ENCODE results near the gene ZYX.

Gene ZYX

DNA sequence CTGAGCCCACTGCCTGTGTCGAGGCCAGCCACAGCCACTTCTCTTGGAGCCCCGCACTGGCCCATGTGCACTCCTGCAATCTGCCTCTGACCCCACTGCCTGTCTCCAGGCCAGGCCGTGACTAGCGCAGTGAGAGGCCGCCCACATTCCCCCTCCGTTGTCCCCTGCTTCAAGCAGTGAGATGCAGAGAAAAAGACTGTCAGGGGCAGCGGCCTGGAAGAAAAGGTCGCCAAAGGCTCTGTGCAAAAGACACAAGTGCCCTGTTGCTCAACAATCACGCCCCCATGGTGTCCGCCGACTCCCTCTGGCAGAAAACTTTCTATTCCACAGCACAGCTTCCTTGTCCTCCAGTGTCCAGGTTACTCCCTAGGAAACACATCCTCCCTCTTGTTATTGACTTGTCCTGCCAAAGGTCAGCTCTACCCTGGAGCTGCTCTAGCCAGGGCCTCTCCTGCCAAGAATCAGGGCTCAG, 28.6 kb upstream of the ZYX start:
- H3K36me3 ChIP-seq (ENCODE audit: control insufficient read depth in 1 of 2, insufficient read depth in 2 of 2, low read length in 2 of 2) = no peaks in the 10 kb centered on the region
- H3K9ac ChIP-seq (ENCODE audit: low read depth in 1 of 2, low read length in 2 of 2) = no peak overlapping the region
- no peak overlapping the region for H3K27ac ChIP-seq (ENCODE audit: low read depth, low read length)
- no peaks in the 10 kb centered on the region for H3K9me3 ChIP-seq (ENCODE audit: control insufficient read depth in 1 of 2, low read length in 2 of 2)
- no peaks in the 10 kb centered on the region for H3K4me1 ChIP-seq (ENCODE audit: control insufficient read depth in 1 of 2, insufficient read depth in 2 of 2, low read length in 2 of 2)
- no peaks in the 10 kb centered on the region for H3K27me3 ChIP-seq (ENCODE audit: control insufficient read depth in 1 of 2, insufficient read depth in 2 of 2, low read length in 2 of 2)
- no peak overlapping the region for H3K4me3 ChIP-seq (ENCODE audit: low read depth in 1 of 2, low read length in 2 of 2)

DNA sequence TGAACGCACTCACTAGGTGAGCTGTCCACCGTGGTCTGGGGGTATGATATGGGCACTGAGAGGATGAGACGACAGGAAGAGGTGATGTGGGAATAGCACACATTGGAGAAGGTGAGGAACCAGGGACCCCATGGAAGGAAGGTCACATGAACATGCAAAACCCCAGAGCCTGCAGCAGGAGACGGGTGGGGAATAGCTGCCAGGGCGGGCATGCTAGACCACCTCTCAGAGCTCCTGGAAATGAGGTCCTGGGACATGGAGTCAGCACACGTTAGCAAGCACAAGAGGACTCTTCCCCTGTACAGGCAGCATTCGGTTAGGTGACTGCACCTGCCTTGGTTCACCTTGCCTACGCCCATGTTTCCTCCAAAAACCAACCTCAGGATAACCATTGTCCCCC, 26.8 kb upstream of the ZYX start:
- Histone ChIP-seq H3K9ac (ENCODE audit: low read depth in 1 of 2, low read length in 2 of 2) (no peak overlapping the region), H3K4me3 (ENCODE audit: low read depth in 1 of 2, low read length in 2 of 2) (no peak overlapping the region), H3K4me1 (ENCODE audit: control insufficient read depth in 1 of 2, insufficient read depth in 2 of 2, low read length in 2 of 2) (no peaks in the 10 kb centered on the region), H3K9me3 (ENCODE audit: control insufficient read depth in 1 of 2, low read length in 2 of 2) (no peaks in the 10 kb centered on the region), H3K27ac (ENCODE audit: low read depth, low read length) (no peak overlapping the region), H3K36me3 (ENCODE audit: control insufficient read depth in 1 of 2, insufficient read depth in 2 of 2, low read length in 2 of 2) (no peaks in the 10 kb centered on the region), H3K27me3 (ENCODE audit: control insufficient read depth in 1 of 2, insufficient read depth in 2 of 2, low read length in 2 of 2) (no peaks in the 10 kb centered on the region)

DNA sequence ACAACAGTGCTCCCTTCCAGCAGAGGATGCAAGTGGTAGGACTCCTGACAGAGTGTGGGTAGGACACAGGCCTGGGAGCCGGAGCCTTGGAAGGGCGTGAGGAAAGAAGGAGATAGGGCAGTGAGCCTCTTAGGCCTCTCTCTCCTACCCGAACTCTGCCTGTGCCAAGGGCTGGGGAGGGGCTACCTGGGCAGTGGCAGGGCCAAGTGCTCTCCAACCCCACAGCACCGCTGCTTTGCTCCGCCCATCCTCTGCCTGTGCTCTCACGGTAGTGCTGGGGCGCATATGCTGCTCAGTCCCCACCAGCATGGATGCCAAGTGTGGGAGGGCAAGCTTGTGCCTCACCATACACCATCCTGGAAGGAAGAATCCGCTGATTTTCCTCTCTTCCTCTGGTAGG, 26.2 kb upstream of the ZYX start:
- Histone ChIP-seq H3K9ac (ENCODE audit: low read depth in 1 of 2, low read length in 2 of 2) (no peak overlapping the region), H3K27me3 (ENCODE audit: control insufficient read depth in 1 of 2, insufficient read depth in 2 of 2, low read length in 2 of 2) (peaks cover 0 to 2% of the 10 kb centered on the region in 2 donors), H3K4me3 (ENCODE audit: low read depth in 1 of 2, low read length in 2 of 2) (no peak overlapping the region), H3K9me3 (ENCODE audit: control insufficient read depth in 1 of 2, low read length in 2 of 2) (no peaks in the 10 kb centered on the region), H3K36me3 (ENCODE audit: control insufficient read depth in 1 of 2, insufficient read depth in 2 of 2, low read length in 2 of 2) (no peaks in the 10 kb centered on the region), H3K4me1 (ENCODE audit: control insufficient read depth in 1 of 2, insufficient read depth in 2 of 2, low read length in 2 of 2) (no peaks in the 10 kb centered on the region), H3K27ac (ENCODE audit: low read depth, low read length) (no peak overlapping the region)

DNA sequence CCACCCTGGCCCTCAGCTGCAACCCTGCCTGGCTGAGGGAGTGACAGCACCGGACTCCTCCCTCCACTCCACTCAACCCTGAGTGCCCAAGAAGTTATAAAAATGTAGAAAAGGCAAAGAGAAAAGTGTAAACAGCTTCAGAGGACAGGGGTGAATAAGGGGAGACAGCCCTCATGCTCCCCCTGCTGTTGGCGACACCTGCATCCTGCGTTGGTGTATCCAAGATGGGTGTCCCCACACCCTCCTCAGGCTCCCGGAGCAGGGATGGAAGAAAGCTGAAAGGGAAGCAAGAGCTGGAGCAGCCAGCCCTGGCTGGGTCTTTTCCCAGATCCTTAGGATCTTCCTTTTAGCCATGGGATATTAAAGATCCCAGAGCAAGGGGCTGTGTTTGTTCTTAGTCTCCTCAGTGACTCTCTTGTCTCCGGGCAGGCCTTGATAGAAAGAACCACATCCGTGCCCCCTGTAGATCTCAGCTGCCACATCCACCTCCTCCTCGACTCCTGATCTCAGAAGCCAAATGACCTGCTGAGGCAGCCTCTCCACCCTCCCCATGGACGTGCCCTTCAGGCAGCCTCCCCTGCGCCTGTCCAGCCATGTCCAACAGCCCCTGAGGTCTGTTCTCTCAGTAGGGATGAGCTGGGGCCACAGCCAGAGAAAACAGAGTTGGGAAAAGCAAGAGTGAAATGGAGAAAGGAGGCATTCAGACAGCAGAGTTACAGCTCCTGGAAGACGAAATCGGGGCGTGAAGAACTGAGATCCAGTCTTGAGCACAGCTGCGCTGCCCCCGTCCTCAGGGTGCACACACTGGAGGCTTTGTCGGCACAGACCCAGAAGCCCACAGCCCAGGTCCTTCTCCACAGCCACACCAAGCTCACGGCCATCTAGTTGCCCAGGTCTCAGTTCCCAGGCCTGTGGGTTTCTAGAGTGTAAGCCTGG, 25.4 kb upstream of the ZYX start:
- no peaks in the 10 kb centered on the region for H3K9me3 ChIP-seq (ENCODE audit: control insufficient read depth in 1 of 2, low read length in 2 of 2)
- H3K4me3 ChIP-seq (ENCODE audit: low read depth in 1 of 2, low read length in 2 of 2) = no peak overlapping the region
- no peak overlapping the region for H3K9ac ChIP-seq (ENCODE audit: low read depth in 1 of 2, low read length in 2 of 2)
- H3K36me3 ChIP-seq (ENCODE audit: control insufficient read depth in 1 of 2, insufficient read depth in 2 of 2, low read length in 2 of 2) = no peaks in the 10 kb centered on the region
- no peaks in the 10 kb centered on the region for H3K4me1 ChIP-seq (ENCODE audit: control insufficient read depth in 1 of 2, insufficient read depth in 2 of 2, low read length in 2 of 2)
- peaks cover 0 to 3% of the 10 kb centered on the region in 2 donors for H3K27me3 ChIP-seq (ENCODE audit: control insufficient read depth in 1 of 2, insufficient read depth in 2 of 2, low read length in 2 of 2)
- H3K27ac ChIP-seq (ENCODE audit: low read depth, low read length) = no peak overlapping the region

GRCh38 chr7:143356414-143357050, 24.6 kb upstream of the ZYX start:
- Histone ChIP-seq H3K36me3 (ENCODE audit: control insufficient read depth in 1 of 2, insufficient read depth in 2 of 2, low read length in 2 of 2) (no peaks in the 10 kb centered on the region), H3K4me1 (ENCODE audit: control insufficient read depth in 1 of 2, insufficient read depth in 2 of 2, low read length in 2 of 2) (no peaks in the 10 kb centered on the region), H3K9ac (ENCODE audit: low read depth in 1 of 2, low read length in 2 of 2) (no peak overlapping the region), H3K4me3 (ENCODE audit: low read depth in 1 of 2, low read length in 2 of 2) (no peak overlapping the region), H3K9me3 (ENCODE audit: control insufficient read depth in 1 of 2, low read length in 2 of 2) (no peaks in the 10 kb centered on the region), H3K27me3 (ENCODE audit: control insufficient read depth in 1 of 2, insufficient read depth in 2 of 2, low read length in 2 of 2) (peaks cover 0 to 3% of the 10 kb centered on the region in 2 donors), H3K27ac (ENCODE audit: low read depth, low read length) (no peak overlapping the region)

- Histone ChIP-seq H3K9ac (ENCODE audit: low read depth in 1 of 2, low read length in 2 of 2) (no peak overlapping the region), H3K27ac (ENCODE audit: low read depth, low read length) (no peak overlapping the region), H3K4me1 (ENCODE audit: control insufficient read depth in 1 of 2, insufficient read depth in 2 of 2, low read length in 2 of 2) (no peaks in the 10 kb centered on the region), H3K4me3 (ENCODE audit: low read depth in 1 of 2, low read length in 2 of 2) (no peak overlapping the region), H3K36me3 (ENCODE audit: control insufficient read depth in 1 of 2, insufficient read depth in 2 of 2, low read length in 2 of 2) (no peaks in the 10 kb centered on the region), H3K27me3 (ENCODE audit: control insufficient read depth in 1 of 2, insufficient read depth in 2 of 2, low read length in 2 of 2) (peaks cover 9 to 13% of the 10 kb centered on the region in 2 donors), H3K9me3 (ENCODE audit: control insufficient read depth in 1 of 2, low read length in 2 of 2) (no peaks in the 10 kb centered on the region)
Observed at GRCh38 chr7:143358626-143359025, 22.5 kb upstream of the ZYX start.

DNA sequence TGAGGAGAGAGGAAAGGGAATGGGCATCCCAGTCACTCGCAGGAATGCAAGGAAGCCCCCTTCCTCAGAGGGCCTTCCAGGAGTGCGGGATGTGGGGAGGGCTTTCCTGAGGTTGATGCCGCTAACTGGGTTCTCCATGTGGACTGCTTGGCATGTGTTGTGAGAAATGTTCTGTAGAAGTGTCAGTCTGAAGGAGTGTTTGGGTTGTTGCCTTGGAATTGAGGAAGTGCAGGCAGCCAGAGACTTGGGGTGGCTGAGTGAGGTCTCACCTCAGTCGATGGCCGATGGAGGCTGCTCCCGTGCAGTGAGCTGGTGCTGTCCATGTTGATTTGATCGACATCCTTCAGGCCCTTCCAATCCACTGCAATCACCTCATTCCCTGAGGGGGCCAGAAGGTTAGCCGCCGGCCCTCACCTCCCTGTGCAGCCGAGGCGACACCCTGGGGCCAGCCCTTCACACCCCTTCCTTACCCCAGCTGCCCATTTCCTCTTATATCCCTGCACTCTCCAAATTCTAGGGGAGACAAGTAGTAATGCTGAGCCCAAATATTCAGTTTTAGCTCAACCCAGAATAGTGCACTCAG, 21.3 kb upstream of the ZYX start:
- no peak overlapping the region for H3K27ac ChIP-seq (ENCODE audit: low read depth, low read length)
- no peak overlapping the region for H3K9ac ChIP-seq (ENCODE audit: low read depth in 1 of 2, low read length in 2 of 2)
- no peaks in the 10 kb centered on the region for H3K9me3 ChIP-seq (ENCODE audit: control insufficient read depth in 1 of 2, low read length in 2 of 2)
- H3K36me3 ChIP-seq (ENCODE audit: control insufficient read depth in 1 of 2, insufficient read depth in 2 of 2, low read length in 2 of 2) = no peaks in the 10 kb centered on the region
- no peak overlapping the region for H3K4me3 ChIP-seq (ENCODE audit: low read depth in 1 of 2, low read length in 2 of 2)
- peaks cover 16% of the 10 kb centered on the region in 2 donors for H3K27me3 ChIP-seq (ENCODE audit: control insufficient read depth in 1 of 2, insufficient read depth in 2 of 2, low read length in 2 of 2)
- H3K4me1 ChIP-seq (ENCODE audit: control insufficient read depth in 1 of 2, insufficient read depth in 2 of 2, low read length in 2 of 2) = no peaks in the 10 kb centered on the region

DNA sequence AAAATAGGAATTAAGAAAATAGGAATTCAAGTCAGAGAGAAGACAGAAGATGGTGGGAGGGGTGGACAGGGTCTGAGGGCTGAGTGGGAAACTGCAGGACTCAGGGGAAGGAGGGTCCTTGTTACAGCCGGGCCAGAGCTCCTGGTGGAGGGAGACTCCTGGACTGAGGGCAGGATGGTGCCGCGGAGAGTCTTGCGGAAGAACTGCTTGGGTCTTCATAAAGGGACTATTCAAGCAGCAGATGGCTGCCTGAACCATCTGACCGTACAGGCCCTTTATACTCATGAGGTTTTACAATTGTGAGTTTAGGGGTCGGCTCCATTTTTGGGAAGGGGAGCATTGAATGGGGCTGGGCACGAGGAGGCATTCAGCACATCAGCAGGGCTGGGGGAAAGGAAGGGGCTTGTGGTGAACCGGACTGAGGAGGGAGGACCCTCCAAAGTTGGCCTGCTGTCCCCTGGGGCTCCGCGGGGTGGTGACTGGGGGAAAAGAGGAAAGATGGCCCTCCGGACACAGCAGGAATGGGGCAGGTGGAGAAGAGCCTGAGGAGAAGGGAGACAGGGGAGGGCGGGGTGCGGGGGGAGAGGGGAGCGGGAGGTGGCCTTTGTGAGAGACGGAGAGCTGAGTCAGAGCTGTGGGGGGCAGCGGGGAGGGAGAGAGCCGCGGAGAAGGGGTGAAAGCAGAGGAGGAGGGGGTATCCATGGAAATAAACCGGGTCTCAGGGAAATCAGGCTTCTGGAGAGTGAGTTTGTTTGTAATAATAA, 20.2 kb upstream of the ZYX start:
- Histone ChIP-seq H3K27ac (ENCODE audit: low read depth, low read length) (no peak overlapping the region), H3K4me1 (ENCODE audit: control insufficient read depth in 1 of 2, insufficient read depth in 2 of 2, low read length in 2 of 2) (no peaks in the 10 kb centered on the region), H3K9me3 (ENCODE audit: control insufficient read depth in 1 of 2, low read length in 2 of 2) (no peaks in the 10 kb centered on the region), H3K9ac (ENCODE audit: low read depth in 1 of 2, low read length in 2 of 2) (no peak overlapping the region), H3K36me3 (ENCODE audit: control insufficient read depth in 1 of 2, insufficient read depth in 2 of 2, low read length in 2 of 2) (no peaks in the 10 kb centered on the region), H3K4me3 (ENCODE audit: low read depth in 1 of 2, low read length in 2 of 2) (no peak overlapping the region), H3K27me3 (ENCODE audit: control insufficient read depth in 1 of 2, insufficient read depth in 2 of 2, low read length in 2 of 2) (peaks cover 16% of the 10 kb centered on the region in 2 donors)

GRCh38 chr7:143361552-143362130, 19.5 kb upstream of the ZYX start:
- Histone ChIP-seq H3K36me3 (ENCODE audit: control insufficient read depth in 1 of 2, insufficient read depth in 2 of 2, low read length in 2 of 2) (no peaks in the 10 kb centered on the region), H3K9ac (ENCODE audit: low read depth in 1 of 2, low read length in 2 of 2) (no peak overlapping the region), H3K27me3 (ENCODE audit: control insufficient read depth in 1 of 2, insufficient read depth in 2 of 2, low read length in 2 of 2) (peaks cover 16% of the 10 kb centered on the region in 2 donors), H3K4me1 (ENCODE audit: control insufficient read depth in 1 of 2, insufficient read depth in 2 of 2, low read length in 2 of 2) (no peaks in the 10 kb centered on the region), H3K4me3 (ENCODE audit: low read depth in 1 of 2, low read length in 2 of 2) (peak overlapping the region in 1 of 2 donors; percentile 66), H3K27ac (ENCODE audit: low read depth, low read length) (no peak overlapping the region), H3K9me3 (ENCODE audit: control insufficient read depth in 1 of 2, low read length in 2 of 2) (no peaks in the 10 kb centered on the region)
